ENCODE data around the gene HSPA9. TPM values are rescaled to one million over a fixed set of nuclear protein-coding genes. Genes with fewer than 3 reads are reported as not detected.

The HSPA9 gene
- total and polyA plus RNA-seq, 9 of the 15 experiments (the other 6 are each of a cell fraction or from before 2014, with no cell fraction given): 195 to 583 (median 514) TPM

DNA sequence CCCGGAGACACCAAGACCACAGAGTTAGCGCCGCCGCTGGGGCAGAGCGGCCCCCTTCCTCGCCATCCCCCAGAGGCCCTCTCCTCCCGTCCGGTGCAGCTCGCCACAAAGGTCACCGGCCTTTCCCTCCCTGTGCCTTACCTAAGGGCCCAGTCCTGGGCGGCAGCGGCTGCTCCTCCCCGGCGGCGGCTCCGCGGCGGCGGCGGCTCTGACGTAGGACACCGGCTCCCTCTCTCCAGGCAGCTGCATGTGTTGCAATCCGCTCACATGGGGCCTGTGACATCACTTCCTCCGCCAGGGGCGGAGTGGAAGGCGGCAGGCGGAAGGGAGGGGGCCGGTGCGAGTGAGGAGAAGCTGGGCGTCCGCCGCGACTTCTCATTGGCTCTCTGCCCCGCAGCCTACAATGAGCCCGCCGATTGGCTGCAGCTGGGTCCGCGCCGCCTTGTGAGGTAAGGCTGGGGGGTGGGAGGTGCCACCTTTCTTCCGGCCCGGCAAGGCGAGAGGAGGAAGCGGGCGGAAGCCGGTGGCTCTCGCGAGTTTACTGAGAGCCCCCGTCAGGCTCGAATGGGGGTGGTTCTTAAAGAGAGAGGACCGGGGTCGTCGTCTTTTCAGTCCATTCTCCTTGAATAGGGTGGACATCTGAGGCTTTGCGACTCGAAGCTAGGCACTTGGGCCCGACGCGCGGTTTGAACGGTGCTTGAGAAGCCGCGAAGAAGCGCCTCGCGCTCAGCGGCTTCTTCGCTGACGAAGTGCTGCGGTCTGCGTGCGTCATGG lies 32.1 kb downstream of the HSPA9 start, which contains the start of gene ETF1 (continued):
- TF ChIP-seq, protein P1, sequence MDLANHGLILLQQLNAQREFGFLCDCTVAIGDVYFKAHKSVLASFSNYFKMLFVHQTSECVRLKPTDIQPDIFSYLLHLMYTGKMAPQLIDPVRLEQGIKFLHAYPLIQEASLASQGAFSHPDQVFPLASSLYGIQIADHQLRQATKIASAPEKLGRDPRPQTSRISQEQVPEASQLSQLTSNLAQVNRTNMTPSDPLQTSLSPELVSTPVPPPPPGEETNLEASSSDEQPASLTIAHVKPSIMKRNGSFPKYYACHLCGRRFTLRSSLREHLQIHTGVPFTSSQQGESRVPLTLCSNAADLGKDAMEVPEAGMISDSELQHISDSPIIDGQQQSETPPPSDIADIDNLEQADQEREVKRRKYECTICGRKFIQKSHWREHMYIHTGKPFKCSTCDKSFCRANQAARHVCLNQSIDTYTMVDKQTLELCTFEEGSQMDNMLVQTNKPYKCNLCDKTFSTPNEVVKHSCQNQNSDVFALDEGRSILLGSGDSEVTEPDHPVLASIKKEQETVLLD (IDR thresholded peaks at IDR 0.05): no peak; the same call in 1 of the 2 replicates
- peak; percentile 79; the same call in 1 of the 2 replicates for TF ChIP-seq POLR2H (tag; IDR thresholded peaks at IDR 0.05; ENCODE audit: low read depth)
- TF ChIP-seq CBX1 (IDR thresholded peaks at IDR 0.05; ENCODE audit: low read depth): peak; percentile 78; the same call in 1 of the 2 replicates
- TF ChIP-seq CHD2 (IDR thresholded peaks at IDR 0.05; ENCODE audit: low read depth, low read length): peak; percentile 98
- TF ChIP-seq MCM7 (IDR thresholded peaks at IDR 0.05): no peak
- TF ChIP-seq, protein P2, sequence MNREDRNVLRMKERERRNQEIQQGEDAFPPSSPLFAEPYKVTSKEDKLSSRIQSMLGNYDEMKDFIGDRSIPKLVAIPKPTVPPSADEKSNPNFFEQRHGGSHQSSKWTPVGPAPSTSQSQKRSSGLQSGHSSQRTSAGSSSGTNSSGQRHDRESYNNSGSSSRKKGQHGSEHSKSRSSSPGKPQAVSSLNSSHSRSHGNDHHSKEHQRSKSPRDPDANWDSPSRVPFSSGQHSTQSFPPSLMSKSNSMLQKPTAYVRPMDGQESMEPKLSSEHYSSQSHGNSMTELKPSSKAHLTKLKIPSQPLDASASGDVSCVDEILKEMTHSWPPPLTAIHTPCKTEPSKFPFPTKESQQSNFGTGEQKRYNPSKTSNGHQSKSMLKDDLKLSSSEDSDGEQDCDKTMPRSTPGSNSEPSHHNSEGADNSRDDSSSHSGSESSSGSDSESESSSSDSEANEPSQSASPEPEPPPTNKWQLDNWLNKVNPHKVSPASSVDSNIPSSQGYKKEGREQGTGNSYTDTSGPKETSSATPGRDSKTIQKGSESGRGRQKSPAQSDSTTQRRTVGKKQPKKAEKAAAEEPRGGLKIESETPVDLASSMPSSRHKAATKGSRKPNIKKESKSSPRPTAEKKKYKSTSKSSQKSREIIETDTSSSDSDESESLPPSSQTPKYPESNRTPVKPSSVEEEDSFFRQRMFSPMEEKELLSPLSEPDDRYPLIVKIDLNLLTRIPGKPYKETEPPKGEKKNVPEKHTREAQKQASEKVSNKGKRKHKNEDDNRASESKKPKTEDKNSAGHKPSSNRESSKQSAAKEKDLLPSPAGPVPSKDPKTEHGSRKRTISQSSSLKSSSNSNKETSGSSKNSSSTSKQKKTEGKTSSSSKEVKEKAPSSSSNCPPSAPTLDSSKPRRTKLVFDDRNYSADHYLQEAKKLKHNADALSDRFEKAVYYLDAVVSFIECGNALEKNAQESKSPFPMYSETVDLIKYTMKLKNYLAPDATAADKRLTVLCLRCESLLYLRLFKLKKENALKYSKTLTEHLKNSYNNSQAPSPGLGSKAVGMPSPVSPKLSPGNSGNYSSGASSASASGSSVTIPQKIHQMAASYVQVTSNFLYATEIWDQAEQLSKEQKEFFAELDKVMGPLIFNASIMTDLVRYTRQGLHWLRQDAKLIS (CRISPR knock-in tag; IDR thresholded peaks at IDR 0.05): peak; percentile 78
- TF ChIP-seq, protein P3, sequence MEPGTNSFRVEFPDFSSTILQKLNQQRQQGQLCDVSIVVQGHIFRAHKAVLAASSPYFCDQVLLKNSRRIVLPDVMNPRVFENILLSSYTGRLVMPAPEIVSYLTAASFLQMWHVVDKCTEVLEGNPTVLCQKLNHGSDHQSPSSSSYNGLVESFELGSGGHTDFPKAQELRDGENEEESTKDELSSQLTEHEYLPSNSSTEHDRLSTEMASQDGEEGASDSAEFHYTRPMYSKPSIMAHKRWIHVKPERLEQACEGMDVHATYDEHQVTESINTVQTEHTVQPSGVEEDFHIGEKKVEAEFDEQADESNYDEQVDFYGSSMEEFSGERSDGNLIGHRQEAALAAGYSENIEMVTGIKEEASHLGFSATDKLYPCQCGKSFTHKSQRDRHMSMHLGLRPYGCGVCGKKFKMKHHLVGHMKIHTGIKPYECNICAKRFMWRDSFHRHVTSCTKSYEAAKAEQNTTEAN (CRISPR knock-in tag; IDR thresholded peaks at IDR 0.05): no peak; the same call in 1 of the 2 replicates
- 0 out of 2 replicates have a peak, but pooled peaks have one; percentile 15 for TF ChIP-seq MEF2A (IDR thresholded peaks at IDR 0.05; ENCODE audit: control insufficient read depth, low read depth, low read length)
- TF ChIP-seq XRCC4 (IDR thresholded peaks at IDR 0.05; ENCODE audit: extremely low read depth, insufficient read depth, insufficient read length): no peak
- no peak for TF ChIP-seq PHTF2 (CRISPR knock-in tag; IDR thresholded peaks at IDR 0.05)
- TF ChIP-seq POLR2B (IDR thresholded peaks at IDR 0.05; ENCODE audit: low read depth, partially characterized antibody): peak; percentile 74
- TF ChIP-seq MCM5 (IDR thresholded peaks at IDR 0.05; ENCODE audit: low read depth): no peak
- TF ChIP-seq RHOXF2B (CRISPR knock-in tag; conservative IDR thresholded peaks at IDR 0.05): no peak
- peak; percentile 31; the same call in 1 of the 2 replicates for TF ChIP-seq ZNF143 (CRISPR knock-in tag; IDR thresholded peaks at IDR 0.05)
- peak; percentile 70 for TF ChIP-seq ATF1 (CRISPR knock-in tag; IDR thresholded peaks at IDR 0.05)
- peak; percentile 98 for TF ChIP-seq ATF1 (tag; IDR thresholded peaks at IDR 0.05)
- no peak for TF ChIP-seq HDAC6 (IDR thresholded peaks at IDR 0.05; ENCODE audit: low read depth, low read length)
- TF ChIP-seq, protein P4, sequence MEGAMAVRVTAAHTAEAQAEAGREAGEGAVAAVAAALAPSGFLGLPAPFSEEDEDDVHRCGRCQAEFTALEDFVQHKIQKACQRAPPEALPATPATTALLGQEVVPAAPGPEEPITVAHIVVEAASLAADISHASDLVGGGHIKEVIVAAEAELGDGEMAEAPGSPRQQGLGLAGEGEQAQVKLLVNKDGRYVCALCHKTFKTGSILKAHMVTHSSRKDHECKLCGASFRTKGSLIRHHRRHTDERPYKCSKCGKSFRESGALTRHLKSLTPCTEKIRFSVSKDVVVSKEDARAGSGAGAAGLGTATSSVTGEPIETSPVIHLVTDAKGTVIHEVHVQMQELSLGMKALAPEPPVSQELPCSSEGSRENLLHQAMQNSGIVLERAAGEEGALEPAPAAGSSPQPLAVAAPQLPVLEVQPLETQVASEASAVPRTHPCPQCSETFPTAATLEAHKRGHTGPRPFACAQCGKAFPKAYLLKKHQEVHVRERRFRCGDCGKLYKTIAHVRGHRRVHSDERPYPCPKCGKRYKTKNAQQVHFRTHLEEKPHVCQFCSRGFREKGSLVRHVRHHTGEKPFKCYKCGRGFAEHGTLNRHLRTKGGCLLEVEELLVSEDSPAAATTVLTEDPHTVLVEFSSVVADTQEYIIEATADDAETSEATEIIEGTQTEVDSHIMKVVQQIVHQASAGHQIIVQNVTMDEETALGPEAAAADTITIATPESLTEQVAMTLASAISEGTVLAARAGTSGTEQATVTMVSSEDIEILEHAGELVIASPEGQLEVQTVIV (CRISPR knock-in tag; IDR thresholded peaks at IDR 0.05; ENCODE audit: borderline replicate concordance): no peak
- TF ChIP-seq U2AF1 (optimal IDR thresholded peaks at IDR 0.05; ENCODE audit: low read depth, low read length): peak; percentile 49

Data from K562 (cell line).